HEK293 (cell line): Measurements from ENCODE around the gene TLNRD1.

ENCODE experiments used
- CTCF ChIA-PET: fragments of 350-600 bp; formaldehyde crosslinking; extraction: SDS; loops from one replicate; lab custom pipeline; 2021; ENCODE audit warnings: antibody characterized with exemption; lab: Yijun Ruan, JAX
- POLR2A ChIA-PET: fragments of 300-600 bp; formaldehyde crosslinking; extraction: SDS; loops from one replicate; lab custom pipeline; 2020; ENCODE audit warnings: antibody characterized with exemption, inconsistent platforms; lab: Yijun Ruan, JAX
- H3K27ac ChIP-seq: fragments of 200-500 bp; sonication (Bioruptor generic); 2 replicates; pipeline ENCODE4 v1.5.1; 2014; ENCODE audit warnings: low read depth, low read length, control low read depth, inconsistent platforms; ENCODE audit errors: extremely low read depth
- H3K36me3 ChIP-seq, 2 experiments: fragments of 200-500 bp in 1 of 2; sonication (Bioruptor generic) in 1 of 2; 1 replicate in 1 of 2; 2 replicates in 1 of 2; pipeline ENCODE4 v1.5.1; 2014 to 2017; ENCODE audit warnings: inconsistent platforms in 2 of 2, low read length in 2 of 2; ENCODE audit not compliant: control insufficient read depth in 2 of 2, insufficient read depth in 1 of 2
- H3K4me1 ChIP-seq: fragments of 200-500 bp; sonication (Bioruptor generic); 2 replicates; pipeline ENCODE4 v1.5.1; 2014; ENCODE audit warnings: mild to moderate bottlenecking, low read length, inconsistent platforms; ENCODE audit not compliant: control insufficient read depth, insufficient read depth
- H3K4me3 ChIP-seq: 2 replicates; pipeline ENCODE4 v1.5.1; 2011; ENCODE audit warnings: low read depth, mild to moderate bottlenecking, control low read depth, low read length, moderate library complexity
- H3K9me3 ChIP-seq: fragments of 200-500 bp; sonication (Bioruptor generic); 2 replicates; pipeline ENCODE4 v1.5.1; 2014; ENCODE audit warnings: low read depth, low read length, inconsistent platforms; ENCODE audit not compliant: control insufficient read depth, insufficient read depth
- OVOL3 ChIP-seq: fragments of 450-650 bp; formaldehyde crosslinking; IDR thresholded peaks from 2 replicates; pipeline ENCODE4 v1.5.1; 2016; ENCODE audit warnings: missing biosample characterization, missing genetic modification characterization
- PRDM1 ChIP-seq: fragments of 450-650 bp; formaldehyde crosslinking; IDR thresholded peaks from 2 replicates; pipeline ENCODE4; 2016; ENCODE audit warnings: missing biosample characterization, missing genetic modification characterization
- SCRT1 ChIP-seq: fragments of 450-650 bp; formaldehyde crosslinking; IDR thresholded peaks from 2 replicates; pipeline ENCODE4 v1.5.1; 2016; ENCODE audit warnings: missing biosample characterization, missing genetic modification characterization, borderline replicate concordance
- TRIM28 ChIP-seq: IDR thresholded peaks from 2 replicates; pipeline ENCODE4 v1.6.1; 2011; ENCODE audit warnings: low read length, control low read depth, borderline replicate concordance
- ZNF2 ChIP-seq: fragments of 450-650 bp; formaldehyde crosslinking; IDR thresholded peaks from 2 replicates; pipeline ENCODE4 v1.5.1; 2016; ENCODE audit warnings: missing biosample characterization, missing genetic modification characterization
- ZNF248 ChIP-seq: fragments of 450-650 bp; formaldehyde crosslinking; IDR thresholded peaks from 2 replicates; pipeline ENCODE4 v1.5.1; 2017; ENCODE audit warnings: missing biosample characterization, missing genetic modification characterization
- ZNF324 ChIP-seq: fragments of 450-650 bp; formaldehyde crosslinking; IDR thresholded peaks from 2 replicates; pipeline ENCODE4 v1.5.1; 2016; ENCODE audit warnings: missing biosample characterization, missing genetic modification characterization
- ZNF514 ChIP-seq: fragments of 450-650 bp; formaldehyde crosslinking; IDR thresholded peaks from 2 replicates; pipeline ENCODE4 v1.5.1; 2016; ENCODE audit warnings: missing biosample characterization, missing genetic modification characterization
- ZNF549 ChIP-seq: fragments of 450-650 bp; IDR thresholded peaks from 2 replicates; pipeline ENCODE4 v1.5.1; 2018; ENCODE audit warnings: missing biosample characterization, missing genetic modification characterization, mild to moderate bottlenecking, inconsistent platforms, moderate library complexity
- ZNF596 ChIP-seq: fragments of 450-650 bp; IDR thresholded peaks from 2 replicates; pipeline ENCODE4 v1.5.0; 2018; ENCODE audit warnings: missing biosample characterization, mild to moderate bottlenecking, missing genetic modification characterization, moderate library complexity
- ZNF624 ChIP-seq: fragments of 450-650 bp; formaldehyde crosslinking; IDR thresholded peaks from 2 replicates; pipeline ENCODE4 v1.5.1; 2017; ENCODE audit warnings: missing biosample characterization, missing genetic modification characterization
- ZSCAN30 ChIP-seq: fragments of 450-650 bp; IDR thresholded peaks from 2 replicates; pipeline ENCODE4 v1.5.1; 2018; ENCODE audit warnings: missing biosample characterization, mild to moderate bottlenecking, missing genetic modification characterization, moderate library complexity
- TF ChIP-seq, protein P1 (sequence below): fragments of 450-650 bp; formaldehyde crosslinking; IDR thresholded peaks from 2 replicates; pipeline ENCODE4 v1.5.1; 2016; ENCODE audit warnings: missing biosample characterization, missing genetic modification characterization
- TF ChIP-seq, protein P2 (sequence below): fragments of 450-650 bp; formaldehyde crosslinking; IDR thresholded peaks from 2 replicates; pipeline ENCODE4 v1.5.1; 2016; ENCODE audit warnings: missing biosample characterization, missing genetic modification characterization
- TF ChIP-seq, protein P3 (sequence below): fragments of 450-650 bp; formaldehyde crosslinking; IDR thresholded peaks from 2 replicates; pipeline ENCODE4 v1.5.1; 2016; ENCODE audit warnings: missing biosample characterization, missing genetic modification characterization
- TF ChIP-seq, protein P4 (sequence below): fragments of 450-650 bp; formaldehyde crosslinking; IDR thresholded peaks from 2 replicates; pipeline ENCODE4 v1.5.1; 2017; ENCODE audit warnings: missing biosample characterization, missing genetic modification characterization
- TF ChIP-seq, protein P5 (sequence below): fragments of 450-650 bp; formaldehyde crosslinking; IDR thresholded peaks from 2 replicates; pipeline ENCODE4 v1.5.1; 2016; ENCODE audit warnings: missing biosample characterization, missing genetic modification characterization, low read depth
- TF ChIP-seq, protein P6 (sequence below): fragments of 450-650 bp; formaldehyde crosslinking; IDR thresholded peaks from 2 replicates; pipeline ENCODE4 v1.5.1; 2016; ENCODE audit warnings: missing biosample characterization, missing genetic modification characterization
- TF ChIP-seq, protein P7 (sequence below): fragments of 450-650 bp; IDR thresholded peaks from 2 replicates; pipeline ENCODE4 v1.5.1; 2018; ENCODE audit warnings: missing biosample characterization, missing genetic modification characterization

TLNRD1 gene

DNA sequence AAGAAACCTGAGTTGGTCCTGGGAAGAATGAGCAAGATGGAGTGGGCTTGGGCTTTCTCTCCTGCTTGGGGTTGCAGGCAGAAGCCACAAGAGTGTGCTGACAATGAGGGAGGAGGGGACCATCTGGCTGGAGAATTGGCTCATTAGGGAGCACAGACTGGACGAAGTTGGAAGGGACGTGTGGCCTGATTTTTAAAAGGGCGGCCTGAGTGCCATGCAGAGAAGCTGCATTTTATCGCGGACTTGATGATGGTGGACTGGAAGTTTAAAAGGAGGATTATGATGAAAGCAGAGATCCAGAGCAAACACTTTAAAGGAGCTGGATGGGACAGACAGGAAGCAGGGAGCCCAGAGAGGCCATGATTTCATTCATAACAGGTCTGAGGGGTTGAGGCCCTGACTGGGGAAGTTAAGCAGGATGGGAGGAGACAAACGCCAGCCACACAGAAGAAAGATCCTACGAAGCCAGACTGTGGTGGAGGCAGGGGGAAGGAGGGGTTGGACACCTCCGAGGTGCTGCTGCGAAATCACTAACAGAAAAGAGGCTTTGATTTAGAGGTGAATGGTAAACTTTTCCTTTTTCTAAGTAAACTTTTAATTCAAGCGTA, 23.6 kb downstream of the TLNRD1 start:
- no peaks in the 10 kb centered on the region for H3K36me3 ChIP-seq
- TF ChIP-seq, protein P1, sequence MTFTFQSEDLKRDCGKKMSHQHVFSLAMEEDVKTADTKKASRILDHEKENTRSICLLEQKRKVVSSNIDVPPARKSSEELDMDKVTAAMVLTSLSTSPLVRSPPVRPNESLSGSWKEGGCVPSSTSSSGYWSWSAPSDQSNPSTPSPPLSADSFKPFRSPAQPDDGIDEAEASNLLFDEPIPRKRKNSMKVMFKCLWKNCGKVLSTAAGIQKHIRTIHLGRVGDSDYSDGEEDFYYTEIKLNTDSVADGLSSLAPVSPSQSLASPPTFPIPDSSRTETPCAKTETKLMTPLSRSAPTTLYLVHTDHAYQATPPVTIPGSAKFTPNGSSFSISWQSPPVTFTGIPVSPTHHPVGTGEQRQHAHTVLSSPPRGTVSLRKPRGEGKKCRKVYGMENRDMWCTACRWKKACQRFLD (tag by site-specific recombination), result no peak
- ChIA-PET CTCF (interaction anchor here (0.7 to 1.1 kb wide), 3 partner anchors 27 to 242 kb away, joined by 3 to 6 read pairs (median 3); no protein-coding TSS in a partner anchor), POLR2A (no interaction called here)
- no peaks in the 10 kb centered on the region for H3K4me1 ChIP-seq
- H3K4me3 ChIP-seq, result no peak overlapping the region
- no peak overlapping the region for H3K27ac ChIP-seq
- no peaks in the 10 kb centered on the region for H3K9me3 ChIP-seq

DNA sequence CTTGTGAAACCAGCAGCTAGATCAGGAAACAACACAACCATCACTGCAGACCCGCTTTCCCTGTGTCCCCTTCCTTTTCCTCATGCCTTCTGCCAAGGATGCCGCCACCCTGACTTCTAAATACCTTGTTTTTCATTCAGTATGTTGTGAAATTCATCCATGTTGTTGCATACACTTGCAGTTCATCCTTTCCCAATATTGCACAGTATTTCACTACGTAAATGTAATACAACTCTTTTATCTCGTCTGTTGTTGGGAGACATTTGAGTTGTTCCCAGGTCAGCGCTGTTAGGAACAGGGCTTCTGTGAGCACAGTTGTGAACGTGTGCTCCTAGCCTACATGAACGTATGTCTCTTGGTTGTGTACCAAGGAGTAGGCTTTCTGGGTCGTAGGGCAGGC, 24.2 kb downstream of the TLNRD1 start:
- no peak overlapping the region for H3K4me3 ChIP-seq
- CTCF ChIA-PET, result interaction anchor here (0.5 kb wide), 1 partner anchor 84 kb away, joined by 3 read pairs; no protein-coding TSS in a partner anchor
- POLR2A ChIA-PET, result no interaction called here
- H3K36me3 ChIP-seq, result no peaks in the 10 kb centered on the region
- TF ChIP-seq ZNF596 (tag by site-specific recombination) (no peak), PRDM1 (tag by site-specific recombination) (no peak), SCRT1 (tag by site-specific recombination) (no peak), ZNF549 (tag by site-specific recombination) (no peak), ZSCAN30 (tag by site-specific recombination) (no peak), TRIM28 (no peak), ZNF2 (tag by site-specific recombination) (no peak), ZNF514 (no peak), ZNF248 (tag by site-specific recombination) (no peak)
- TF ChIP-seq, protein P2, sequence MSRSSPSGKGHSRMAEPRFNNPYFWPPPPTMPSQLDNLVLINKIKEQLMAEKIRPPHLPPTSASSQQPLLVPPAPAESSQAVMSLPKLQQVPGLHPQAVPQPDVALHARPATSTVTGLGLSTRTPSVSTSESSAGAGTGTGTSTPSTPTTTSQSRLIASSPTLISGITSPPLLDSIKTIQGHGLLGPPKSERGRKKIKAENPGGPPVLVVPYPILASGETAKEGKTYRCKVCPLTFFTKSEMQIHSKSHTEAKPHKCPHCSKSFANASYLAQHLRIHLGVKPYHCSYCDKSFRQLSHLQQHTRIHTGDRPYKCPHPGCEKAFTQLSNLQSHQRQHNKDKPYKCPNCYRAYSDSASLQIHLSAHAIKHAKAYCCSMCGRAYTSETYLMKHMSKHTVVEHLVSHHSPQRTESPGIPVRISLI (tag by site-specific recombination), result no peak
- TF ChIP-seq, protein P3, sequence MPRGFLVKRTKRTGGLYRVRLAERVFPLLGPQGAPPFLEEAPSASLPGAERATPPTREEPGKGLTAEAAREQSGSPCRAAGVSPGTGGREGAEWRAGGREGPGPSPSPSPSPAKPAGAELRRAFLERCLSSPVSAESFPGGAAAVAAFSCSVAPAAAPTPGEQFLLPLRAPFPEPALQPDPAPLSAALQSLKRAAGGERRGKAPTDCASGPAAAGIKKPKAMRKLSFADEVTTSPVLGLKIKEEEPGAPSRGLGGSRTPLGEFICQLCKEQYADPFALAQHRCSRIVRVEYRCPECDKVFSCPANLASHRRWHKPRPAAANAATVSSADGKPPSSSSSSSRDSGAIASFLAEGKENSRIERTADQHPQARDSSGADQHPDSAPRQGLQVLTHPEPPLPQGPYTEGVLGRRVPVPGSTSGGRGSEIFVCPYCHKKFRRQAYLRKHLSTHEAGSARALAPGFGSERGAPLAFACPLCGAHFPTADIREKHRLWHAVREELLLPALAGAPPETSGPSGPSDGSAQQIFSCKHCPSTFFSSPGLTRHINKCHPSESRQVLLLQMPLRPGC, result no peak
- TF ChIP-seq, protein P4, sequence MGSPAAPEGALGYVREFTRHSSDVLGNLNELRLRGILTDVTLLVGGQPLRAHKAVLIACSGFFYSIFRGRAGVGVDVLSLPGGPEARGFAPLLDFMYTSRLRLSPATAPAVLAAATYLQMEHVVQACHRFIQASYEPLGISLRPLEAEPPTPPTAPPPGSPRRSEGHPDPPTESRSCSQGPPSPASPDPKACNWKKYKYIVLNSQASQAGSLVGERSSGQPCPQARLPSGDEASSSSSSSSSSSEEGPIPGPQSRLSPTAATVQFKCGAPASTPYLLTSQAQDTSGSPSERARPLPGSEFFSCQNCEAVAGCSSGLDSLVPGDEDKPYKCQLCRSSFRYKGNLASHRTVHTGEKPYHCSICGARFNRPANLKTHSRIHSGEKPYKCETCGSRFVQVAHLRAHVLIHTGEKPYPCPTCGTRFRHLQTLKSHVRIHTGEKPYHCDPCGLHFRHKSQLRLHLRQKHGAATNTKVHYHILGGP (tag by site-specific recombination), result no peak
- H3K9me3 ChIP-seq, result no peaks in the 10 kb centered on the region
- no peaks in the 10 kb centered on the region for H3K4me1 ChIP-seq
- no peak overlapping the region for H3K27ac ChIP-seq

DNA sequence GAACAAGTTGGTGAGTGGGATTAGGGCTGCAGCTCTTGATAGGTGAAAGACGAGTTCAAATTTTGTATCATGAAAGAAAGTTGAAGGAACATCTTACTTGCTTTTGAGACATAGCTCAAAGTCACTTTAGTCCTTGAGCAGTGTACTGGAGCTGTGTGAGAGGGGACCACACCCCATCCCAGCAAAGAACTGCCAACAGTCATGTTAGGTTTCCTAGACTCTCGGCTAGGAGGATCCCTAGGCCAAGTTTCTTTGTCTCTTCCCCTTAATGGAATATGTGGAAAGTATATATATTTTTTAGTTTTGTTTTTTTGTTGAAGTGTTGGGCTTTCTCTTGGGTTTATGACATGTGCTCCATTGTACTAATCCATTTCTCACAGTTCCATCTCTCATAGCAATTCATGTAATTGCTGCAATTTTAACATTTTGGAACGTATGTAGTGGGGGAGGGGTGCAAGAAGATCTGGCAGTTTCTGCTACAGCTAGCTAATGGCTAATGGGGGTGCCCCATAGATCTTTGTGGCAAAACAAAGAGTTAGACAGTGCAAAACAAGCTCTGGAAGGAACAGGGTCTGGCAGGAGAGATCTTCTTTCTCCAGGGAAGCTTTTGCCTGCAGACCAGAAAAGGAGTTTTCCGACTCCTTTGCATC, 25.1 kb downstream of the TLNRD1 start:
- POLR2A ChIA-PET, result no interaction called here
- Histone ChIP-seq H3K36me3 (no peaks in the 10 kb centered on the region), H3K9me3 (no peaks in the 10 kb centered on the region), H3K4me3 (no peak overlapping the region), H3K27ac (no peak overlapping the region), H3K4me1 (no peaks in the 10 kb centered on the region)
- CTCF ChIA-PET, result interaction anchor here (0.5 to 0.7 kb wide), 3 partner anchors 9 to 275 kb away, joined by 3 read pairs; no protein-coding TSS in a partner anchor
- TF ChIP-seq, protein P5, sequence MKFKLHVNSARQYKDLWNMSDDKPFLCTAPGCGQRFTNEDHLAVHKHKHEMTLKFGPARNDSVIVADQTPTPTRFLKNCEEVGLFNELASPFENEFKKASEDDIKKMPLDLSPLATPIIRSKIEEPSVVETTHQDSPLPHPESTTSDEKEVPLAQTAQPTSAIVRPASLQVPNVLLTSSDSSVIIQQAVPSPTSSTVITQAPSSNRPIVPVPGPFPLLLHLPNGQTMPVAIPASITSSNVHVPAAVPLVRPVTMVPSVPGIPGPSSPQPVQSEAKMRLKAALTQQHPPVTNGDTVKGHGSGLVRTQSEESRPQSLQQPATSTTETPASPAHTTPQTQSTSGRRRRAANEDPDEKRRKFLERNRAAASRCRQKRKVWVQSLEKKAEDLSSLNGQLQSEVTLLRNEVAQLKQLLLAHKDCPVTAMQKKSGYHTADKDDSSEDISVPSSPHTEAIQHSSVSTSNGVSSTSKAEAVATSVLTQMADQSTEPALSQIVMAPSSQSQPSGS, result no peak
- TF ChIP-seq, protein P6, sequence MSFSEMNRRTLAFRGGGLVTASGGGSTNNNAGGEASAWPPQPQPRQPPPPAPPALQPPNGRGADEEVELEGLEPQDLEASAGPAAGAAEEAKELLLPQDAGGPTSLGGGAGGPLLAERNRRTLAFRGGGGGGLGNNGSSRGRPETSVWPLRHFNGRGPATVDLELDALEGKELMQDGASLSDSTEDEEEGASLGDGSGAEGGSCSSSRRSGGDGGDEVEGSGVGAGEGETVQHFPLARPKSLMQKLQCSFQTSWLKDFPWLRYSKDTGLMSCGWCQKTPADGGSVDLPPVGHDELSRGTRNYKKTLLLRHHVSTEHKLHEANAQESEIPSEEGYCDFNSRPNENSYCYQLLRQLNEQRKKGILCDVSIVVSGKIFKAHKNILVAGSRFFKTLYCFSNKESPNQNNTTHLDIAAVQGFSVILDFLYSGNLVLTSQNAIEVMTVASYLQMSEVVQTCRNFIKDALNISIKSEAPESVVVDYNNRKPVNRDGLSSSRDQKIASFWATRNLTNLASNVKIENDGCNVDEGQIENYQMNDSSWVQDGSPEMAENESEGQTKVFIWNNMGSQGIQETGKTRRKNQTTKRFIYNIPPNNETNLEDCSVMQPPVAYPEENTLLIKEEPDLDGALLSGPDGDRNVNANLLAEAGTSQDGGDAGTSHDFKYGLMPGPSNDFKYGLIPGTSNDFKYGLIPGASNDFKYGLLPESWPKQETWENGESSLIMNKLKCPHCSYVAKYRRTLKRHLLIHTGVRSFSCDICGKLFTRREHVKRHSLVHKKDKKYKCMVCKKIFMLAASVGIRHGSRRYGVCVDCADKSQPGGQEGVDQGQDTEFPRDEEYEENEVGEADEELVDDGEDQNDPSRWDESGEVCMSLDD (tag by site-specific recombination), result no peak
- TF ChIP-seq ZNF324 (tag by site-specific recombination), result no peak
- TF ChIP-seq, protein P7, sequence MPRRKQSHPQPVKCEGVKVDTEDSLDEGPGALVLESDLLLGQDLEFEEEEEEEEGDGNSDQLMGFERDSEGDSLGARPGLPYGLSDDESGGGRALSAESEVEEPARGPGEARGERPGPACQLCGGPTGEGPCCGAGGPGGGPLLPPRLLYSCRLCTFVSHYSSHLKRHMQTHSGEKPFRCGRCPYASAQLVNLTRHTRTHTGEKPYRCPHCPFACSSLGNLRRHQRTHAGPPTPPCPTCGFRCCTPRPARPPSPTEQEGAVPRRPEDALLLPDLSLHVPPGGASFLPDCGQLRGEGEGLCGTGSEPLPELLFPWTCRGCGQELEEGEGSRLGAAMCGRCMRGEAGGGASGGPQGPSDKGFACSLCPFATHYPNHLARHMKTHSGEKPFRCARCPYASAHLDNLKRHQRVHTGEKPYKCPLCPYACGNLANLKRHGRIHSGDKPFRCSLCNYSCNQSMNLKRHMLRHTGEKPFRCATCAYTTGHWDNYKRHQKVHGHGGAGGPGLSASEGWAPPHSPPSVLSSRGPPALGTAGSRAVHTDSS (tag by site-specific recombination), result no peak
- TF ChIP-seq OVOL3 (tag by site-specific recombination), result no peak
- no peak for TF ChIP-seq ZNF624 (tag by site-specific recombination)
